ENCODE measurements around the gene PARVA.

The PARVA gene

GRCh38 chr11:12536566-12536965 is 159.2 kb downstream of the PARVA start:
- FAIRE-seq, result no peak
- DNase-seq (ENCODE audit: insufficient read length, low spot score), result no peak
- no peak for TF ChIP-seq POU2F2 (IDR thresholded peaks at IDR 0.05; ENCODE audit: low read depth, low read length)
- TF ChIP-seq POLR2A (IDR thresholded peaks at IDR 0.05; ENCODE audit: low read depth, low read length), result no peak
- TF ChIP-seq PAX5 (IDR thresholded peaks at IDR 0.05; ENCODE audit: insufficient read depth, low read length, severe bottlenecking), result no peak
- no peak for TF ChIP-seq SPI1 (IDR thresholded peaks at IDR 0.05; ENCODE audit: low read depth, low read length)
- TF ChIP-seq POLR2AphosphoS5 (IDR thresholded peaks at IDR 0.05; ENCODE audit: low read depth, low read length), result no peak
- TF ChIP-seq TAF1 (IDR thresholded peaks at IDR 0.05; ENCODE audit: low read depth, low read length), result no peak

GRCh38 chr11:12537778-12538401 is 160.5 kb downstream of the PARVA start:
- TF ChIP-seq POLR2A (IDR thresholded peaks at IDR 0.05; ENCODE audit: low read depth, low read length) (no peak), PAX5 (IDR thresholded peaks at IDR 0.05; ENCODE audit: insufficient read depth, low read length, severe bottlenecking) (no peak)
- FAIRE-seq, result no peak
- DNase-seq (ENCODE audit: insufficient read length, low spot score), result no peak

GRCh38 chr11:12538889-12539421 is 161.6 kb downstream of the PARVA start:
- no peak for FAIRE-seq
- no peak for DNase-seq (ENCODE audit: insufficient read length, low spot score)
- TF ChIP-seq POU2F2 (IDR thresholded peaks at IDR 0.05; ENCODE audit: low read depth, low read length), result no peak
- no peak for TF ChIP-seq PAX5 (IDR thresholded peaks at IDR 0.05; ENCODE audit: insufficient read depth, low read length, severe bottlenecking)
- no peak for TF ChIP-seq SPI1 (IDR thresholded peaks at IDR 0.05; ENCODE audit: low read depth, low read length)
- no peak for TF ChIP-seq POLR2A (IDR thresholded peaks at IDR 0.05; ENCODE audit: low read depth, low read length)

- DNase-seq (ENCODE audit: insufficient read length, low spot score) (no peak), FAIRE-seq (no peak)
- TF ChIP-seq POLR2A (IDR thresholded peaks at IDR 0.05; ENCODE audit: low read depth, low read length) (no peak), PAX5 (IDR thresholded peaks at IDR 0.05; ENCODE audit: insufficient read depth, low read length, severe bottlenecking) (no peak), TAF1 (IDR thresholded peaks at IDR 0.05; ENCODE audit: low read depth, low read length) (no peak)
Measured at GRCh38 chr11:12539572-12539971, 162.2 kb downstream of the PARVA start.

GRCh38 chr11:12540075-12540680 is 162.8 kb downstream of the PARVA start:
- TF ChIP-seq TAF1 (IDR thresholded peaks at IDR 0.05; ENCODE audit: low read depth, low read length) (no peak), POLR2A (IDR thresholded peaks at IDR 0.05; ENCODE audit: low read depth, low read length) (no peak), PAX5 (IDR thresholded peaks at IDR 0.05; ENCODE audit: insufficient read depth, low read length, severe bottlenecking) (no peak), POLR2AphosphoS5 (IDR thresholded peaks at IDR 0.05; ENCODE audit: low read depth, low read length) (no peak), POU2F2 (IDR thresholded peaks at IDR 0.05; ENCODE audit: low read depth, low read length) (no peak), SPI1 (IDR thresholded peaks at IDR 0.05; ENCODE audit: low read depth, low read length) (no peak)
- no peak for FAIRE-seq
- no peak for DNase-seq (ENCODE audit: insufficient read length, low spot score)

GRCh38 chr11:12540913-12541582 is 163.7 kb downstream of the PARVA start:
- FAIRE-seq (no peak), DNase-seq (ENCODE audit: insufficient read length, low spot score) (no peak)
- TF ChIP-seq PAX5 (IDR thresholded peaks at IDR 0.05; ENCODE audit: insufficient read depth, low read length, severe bottlenecking), result no peak
- TF ChIP-seq TAF1 (IDR thresholded peaks at IDR 0.05; ENCODE audit: low read depth, low read length), result no peak
- TF ChIP-seq POLR2A (IDR thresholded peaks at IDR 0.05; ENCODE audit: low read depth, low read length), result no peak
- TF ChIP-seq SPI1 (IDR thresholded peaks at IDR 0.05; ENCODE audit: low read depth, low read length), result no peak
- TF ChIP-seq POU2F2 (IDR thresholded peaks at IDR 0.05; ENCODE audit: low read depth, low read length), result no peak
- no peak for TF ChIP-seq POLR2AphosphoS5 (IDR thresholded peaks at IDR 0.05; ENCODE audit: low read depth, low read length)

- DNase-seq (ENCODE audit: insufficient read length, low spot score) (no peak), FAIRE-seq (no peak)
- TF ChIP-seq POLR2A (IDR thresholded peaks at IDR 0.05; ENCODE audit: low read depth, low read length) (no peak), SPI1 (IDR thresholded peaks at IDR 0.05; ENCODE audit: low read depth, low read length) (no peak), PAX5 (IDR thresholded peaks at IDR 0.05; ENCODE audit: insufficient read depth, low read length, severe bottlenecking) (no peak), TAF1 (IDR thresholded peaks at IDR 0.05; ENCODE audit: low read depth, low read length) (no peak), POLR2AphosphoS5 (IDR thresholded peaks at IDR 0.05; ENCODE audit: low read depth, low read length) (no peak), POU2F2 (IDR thresholded peaks at IDR 0.05; ENCODE audit: low read depth, low read length) (no peak)
Measured at GRCh38 chr11:12541583-12542151, 164.3 kb downstream of the PARVA start.

GRCh38 chr11:12542186-12542935 is 165.0 kb downstream of the PARVA start:
- FAIRE-seq, result no peak
- TF ChIP-seq TAF1 (IDR thresholded peaks at IDR 0.05; ENCODE audit: low read depth, low read length), result no peak
- no peak for TF ChIP-seq PAX5 (IDR thresholded peaks at IDR 0.05; ENCODE audit: insufficient read depth, low read length, severe bottlenecking)
- TF ChIP-seq POLR2A (IDR thresholded peaks at IDR 0.05; ENCODE audit: low read depth, low read length), result no peak
- no peak for TF ChIP-seq POU2F2 (IDR thresholded peaks at IDR 0.05; ENCODE audit: low read depth, low read length)
- no peak for TF ChIP-seq SPI1 (IDR thresholded peaks at IDR 0.05; ENCODE audit: low read depth, low read length)
- TF ChIP-seq POLR2AphosphoS5 (IDR thresholded peaks at IDR 0.05; ENCODE audit: low read depth, low read length), result no peak
- no peak for DNase-seq (ENCODE audit: insufficient read length, low spot score)

Measured in GM12891 (cell line).